RPMI8226 (cell line): Measurements from ENCODE around the gene B4GALT2.
A peak's percentile ranks its signal among the peaks of the same experiment; 100 is the strongest.

Source experiments
- DNase-seq: peaks from one replicate; pipeline ENCODE4 v3.0.0-alpha.2; 2015

Gene B4GALT2

DNA sequence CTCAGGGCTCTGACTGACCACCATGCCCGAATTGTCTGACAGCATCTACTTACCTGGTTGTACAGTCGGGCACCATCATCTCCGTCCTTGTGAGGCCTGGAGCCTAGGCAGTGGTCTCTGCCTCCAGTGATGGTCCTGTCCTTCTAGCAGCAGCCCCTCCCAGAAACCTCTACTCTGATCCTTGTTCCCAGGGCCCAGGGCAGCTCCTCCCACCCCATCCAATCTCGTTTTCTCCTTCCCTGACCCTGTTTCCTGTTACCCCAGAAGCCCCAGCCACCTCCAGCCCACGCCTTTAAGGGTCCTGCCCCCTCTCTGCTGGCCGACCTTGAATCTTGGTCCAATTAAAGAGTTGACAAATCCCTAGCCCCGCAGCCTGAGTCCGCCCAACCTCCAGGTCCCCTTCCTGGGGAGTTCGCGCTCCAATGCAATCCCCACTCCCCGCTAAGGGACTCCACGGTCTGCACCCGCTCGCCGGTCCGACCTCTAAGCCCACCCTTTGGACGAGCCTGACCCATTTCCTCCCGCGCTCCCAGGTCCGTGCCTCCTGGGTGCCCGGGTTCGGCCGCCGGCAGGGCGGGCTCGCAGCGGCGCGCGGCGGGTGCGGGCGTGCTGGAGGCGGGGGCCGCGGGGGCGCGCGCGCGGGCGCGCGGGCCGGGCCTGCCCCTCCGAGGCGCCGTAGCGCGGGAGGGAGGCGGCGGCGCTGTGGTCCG lies at the start of gene B4GALT2:
Gene B4GALT2 (plus strand): TSS at position 660 of the 710 bp plus-strand sequence. CDS start 1,951 bp downstream, outside the sequence.
- peak; percentile 72 for DNase-seq

- DNase-seq, result peak; percentile 53
Measured at GRCh38 chr1:43930168-43930948, 48.7 kb upstream of the B4GALT2 start.

DNA sequence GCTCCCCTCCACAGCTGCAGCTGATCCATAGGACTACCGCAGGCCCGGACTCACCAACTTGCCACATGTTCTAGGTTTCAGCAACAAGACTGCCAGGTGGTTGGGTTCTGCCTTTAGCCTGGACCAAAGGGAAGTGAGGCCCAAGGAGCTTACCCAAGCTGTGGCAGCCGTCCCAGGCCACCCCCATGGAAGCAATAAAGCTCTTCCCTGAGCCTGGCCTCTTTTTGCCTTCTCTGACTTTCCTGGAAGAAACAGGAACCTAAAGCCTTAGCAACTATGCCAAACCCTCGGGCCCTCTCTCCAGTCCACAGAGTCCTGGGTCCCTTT lies 48.1 kb upstream of the B4GALT2 start:
- DNase-seq, result no peak

- DNase-seq, result no peak
Measured at GRCh38 chr1:43931711-43932660, 47.0 kb upstream of the B4GALT2 start.

GRCh38 chr1:43932786-43933385 lies 46.1 kb upstream of the B4GALT2 start:
- DNase-seq, result no peak

- no peak for DNase-seq
Measured at GRCh38 chr1:43933386-43934100, 45.5 kb upstream of the B4GALT2 start, which contains the start of gene ARTN. ARTN (plus strand) TSS chr1:43933801; CDS start chr1:43935657, 1,856 bp downstream.

DNA sequence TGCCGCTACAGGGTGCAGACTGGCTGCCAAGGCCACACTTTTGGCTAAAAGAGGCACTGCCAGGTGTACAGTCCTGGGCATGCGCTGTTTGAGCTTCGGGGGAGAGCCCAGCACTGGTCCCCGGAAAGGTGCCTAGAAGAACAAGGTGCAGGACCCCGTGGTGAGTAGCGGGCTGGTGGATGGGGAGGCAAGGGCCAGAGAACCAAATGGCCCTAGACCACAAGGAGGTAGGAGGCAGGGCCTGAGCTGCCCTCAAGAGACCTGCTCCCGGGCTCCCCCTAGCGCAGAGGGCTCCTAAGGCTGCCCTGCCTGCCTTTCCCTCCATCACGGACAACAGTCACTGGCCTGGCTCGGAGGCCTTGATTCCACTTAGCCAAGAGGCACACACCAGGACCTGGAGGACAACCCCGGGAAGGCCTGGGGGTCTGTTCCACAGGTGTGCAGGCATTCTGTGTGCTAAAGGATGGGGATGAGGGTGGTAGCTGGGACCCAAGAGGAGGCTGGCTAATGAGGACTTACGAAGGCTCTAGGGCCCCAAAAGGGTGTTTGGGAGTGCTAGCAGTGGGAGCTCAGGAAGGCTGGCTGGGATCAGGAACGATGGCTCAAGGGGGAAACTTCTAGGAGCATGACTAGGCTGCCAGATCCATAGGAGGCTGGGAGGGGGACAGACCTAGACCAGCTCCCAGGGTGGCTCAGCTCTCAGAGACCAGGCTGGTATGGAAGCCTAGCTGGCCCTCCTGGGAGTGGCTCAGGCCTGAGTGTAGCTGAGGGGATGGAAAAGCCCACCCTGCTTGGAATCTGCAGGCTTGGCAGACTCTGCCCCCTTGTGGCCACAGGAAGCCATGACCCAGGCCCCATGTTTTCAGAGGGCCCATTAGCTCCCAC lies 44.7 kb upstream of the B4GALT2 start:
- DNase-seq, result peak; percentile 85

- no peak for DNase-seq
Measured at GRCh38 chr1:43934986-43935324, 44.1 kb upstream of the B4GALT2 start.

- DNase-seq, result no peak
Measured at GRCh38 chr1:43935711-43936427, 43.1 kb upstream of the B4GALT2 start.

DNA sequence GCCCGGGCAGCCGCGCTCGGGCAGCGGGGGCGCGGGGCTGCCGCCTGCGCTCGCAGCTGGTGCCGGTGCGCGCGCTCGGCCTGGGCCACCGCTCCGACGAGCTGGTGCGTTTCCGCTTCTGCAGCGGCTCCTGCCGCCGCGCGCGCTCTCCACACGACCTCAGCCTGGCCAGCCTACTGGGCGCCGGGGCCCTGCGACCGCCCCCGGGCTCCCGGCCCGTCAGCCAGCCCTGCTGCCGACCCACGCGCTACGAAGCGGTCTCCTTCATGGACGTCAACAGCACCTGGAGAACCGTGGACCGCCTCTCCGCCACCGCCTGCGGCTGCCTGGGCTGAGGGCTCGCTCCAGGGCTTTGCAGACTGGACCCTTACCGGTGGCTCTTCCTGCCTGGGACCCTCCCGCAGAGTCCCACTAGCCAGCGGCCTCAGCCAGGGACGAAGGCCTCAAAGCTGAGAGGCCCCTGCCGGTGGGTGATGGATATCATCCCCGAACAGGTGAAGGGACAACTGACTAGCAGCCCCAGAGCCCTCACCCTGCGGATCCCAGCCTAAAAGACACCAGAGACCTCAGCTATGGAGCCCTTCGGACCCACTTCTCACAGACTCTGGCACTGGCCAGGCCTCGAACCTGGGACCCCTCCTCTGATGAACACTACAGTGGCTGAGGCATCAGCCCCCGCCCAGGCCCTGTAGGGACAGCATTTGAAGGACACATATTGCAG lies 42.4 kb upstream of the B4GALT2 start:
- no peak for DNase-seq

DNA sequence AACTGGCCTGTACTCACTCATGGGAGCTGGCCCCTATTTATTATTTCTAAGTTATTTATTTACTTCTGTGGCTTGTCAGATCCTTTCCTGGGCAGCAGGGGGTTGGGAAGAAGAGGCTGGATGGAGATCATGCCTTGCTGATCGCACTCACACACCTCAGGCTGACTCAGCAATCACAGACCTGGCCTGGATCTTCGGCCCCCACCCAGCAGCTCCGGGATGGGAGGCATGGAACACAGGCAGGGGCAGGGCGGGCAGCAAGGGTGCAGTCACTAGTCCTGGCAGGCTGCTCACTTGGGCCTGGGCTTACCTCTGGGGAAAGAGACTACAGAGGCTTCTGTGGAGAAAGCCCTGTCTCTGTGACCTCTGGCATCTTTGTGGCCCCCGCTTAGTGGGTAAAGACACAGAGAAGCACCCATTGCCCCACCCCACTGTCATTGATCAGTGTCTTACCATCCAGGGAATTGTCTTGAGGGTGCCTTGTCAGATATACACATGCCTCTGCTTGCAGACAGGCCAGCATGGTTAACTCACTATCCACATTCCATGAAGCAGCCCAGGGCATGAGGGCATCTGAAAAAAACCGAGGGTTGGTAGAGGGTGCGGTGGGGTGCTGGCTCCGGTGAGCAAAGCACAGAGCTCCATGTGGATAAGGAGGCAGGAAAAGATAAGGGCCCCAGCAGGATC lies 41.7 kb upstream of the B4GALT2 start:
- no peak for DNase-seq

GRCh38 chr1:43938383-43938782 lies 40.6 kb upstream of the B4GALT2 start:
- DNase-seq, result no peak

DNA sequence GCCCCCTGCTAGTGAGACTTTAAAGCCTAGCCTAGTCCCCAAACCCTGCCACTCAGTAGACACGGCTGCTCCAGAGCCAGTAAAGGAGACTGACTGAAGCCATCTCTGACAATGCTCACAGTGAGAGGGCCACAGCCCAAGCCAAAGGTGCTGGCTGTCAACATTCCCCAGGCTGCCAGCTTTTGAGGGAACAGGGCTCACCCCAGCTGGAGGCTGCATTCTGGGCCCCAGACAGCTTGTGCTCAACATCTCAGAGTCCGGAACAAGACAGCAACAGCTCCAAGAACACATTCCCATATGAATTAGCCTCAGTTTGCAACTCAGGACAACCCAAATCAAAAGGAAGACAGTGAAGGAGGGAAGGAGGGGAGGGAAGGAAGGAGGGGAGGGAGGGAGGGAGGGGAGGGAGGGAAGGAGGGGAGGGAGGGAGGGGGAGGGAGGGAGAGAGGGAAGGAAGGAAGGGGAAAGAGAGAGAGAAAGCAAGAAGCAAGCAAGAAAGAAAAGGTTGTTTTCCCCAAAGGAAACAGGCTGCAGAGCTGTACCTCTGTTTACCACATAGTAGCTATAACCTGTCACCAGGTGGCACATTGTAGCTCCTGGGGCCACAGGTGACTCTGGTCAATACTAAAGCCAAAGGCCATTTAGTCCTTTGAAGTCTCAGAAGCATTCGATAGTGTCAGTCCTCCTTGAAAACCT lies 40.0 kb upstream of the B4GALT2 start:
- no peak for DNase-seq

DNA sequence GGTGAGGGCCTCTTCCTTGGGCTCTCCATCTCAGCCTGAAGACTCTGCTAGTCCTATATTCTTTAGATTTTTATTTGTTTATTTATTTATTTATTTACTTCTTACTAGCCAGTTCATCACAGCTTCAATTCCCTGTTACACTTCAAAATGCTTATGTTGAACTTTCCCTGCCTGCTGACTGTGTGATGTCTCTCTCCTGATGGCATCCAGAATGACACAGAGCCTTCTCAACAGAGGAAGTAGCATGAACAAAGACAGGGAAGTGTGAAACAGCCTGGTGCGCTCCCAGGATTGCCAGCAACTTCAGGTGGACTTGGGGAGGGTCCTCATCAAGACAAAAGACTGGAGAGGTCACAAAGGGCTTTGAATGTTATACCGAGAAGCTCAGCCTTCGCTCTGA lies 36.6 kb upstream of the B4GALT2 start:
- no peak for DNase-seq

DNA sequence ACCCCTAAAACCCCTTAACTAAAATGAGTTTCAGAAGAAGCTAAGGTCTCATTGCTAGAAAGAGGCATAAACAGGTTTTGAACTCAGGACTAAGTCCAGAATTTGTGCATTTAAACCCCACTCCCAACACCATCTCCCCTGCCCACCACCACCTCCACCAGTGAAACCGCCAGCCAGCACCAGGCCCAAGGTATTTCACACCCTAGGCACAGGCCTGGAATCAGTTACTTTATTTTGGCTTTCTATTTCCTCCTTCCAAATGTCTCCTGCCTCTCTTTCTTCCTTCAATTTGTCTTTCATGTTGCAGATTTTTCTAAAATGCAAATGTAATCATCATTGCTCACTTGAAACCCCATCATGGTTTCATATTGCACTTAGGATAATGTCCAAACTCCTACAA lies 34.1 kb upstream of the B4GALT2 start:
- DNase-seq, result no peak

- DNase-seq, result no peak
Measured at GRCh38 chr1:43945674-43946235, 33.3 kb upstream of the B4GALT2 start.

GRCh38 chr1:43946236-43947060 lies 32.6 kb upstream of the B4GALT2 start, which contains the start of gene IPO13:
IPO13 (plus strand) TSS chr1:43946950; CDS start chr1:43947601, 651 bp downstream.
- peak; percentile 99 for DNase-seq
